Activated naive CD4-positive, alpha-beta T cell treated with anti-CD3 and anti-CD28 coated beads, Interleukin-2, amount 50 U/mL, for 72 hours (primary cell): ENCODE measurements around the gene ATP13A5. TPM values are rescaled to one million over a fixed set of nuclear protein-coding genes. Genes with fewer than 3 reads are reported as not detected.
A peak's percentile ranks its signal among the peaks of the same experiment; 100 is the strongest.

Source experiments
- ATAC-seq, 2 donors: fragments of 150-1000 bp; cut with Tn5 transposase; 2 replicates each; pipeline ENCODE4 v1.10.0; 2021; ENCODE audit warnings: mild to moderate bottlenecking in 2 of 2, moderate library complexity in 2 of 2
- DNase-seq, 2 donors: peaks; one replicate each; pipeline ENCODE4 v3.0.0; 2021 to 2022; ENCODE audit warnings: low spot score in 2 of 2
- H3K27ac Mint-ChIP-seq, 2 donors: one replicate each; pipeline ENCODE4 v1.8.0; 2022; ENCODE audit warnings: mild to moderate bottlenecking in 2 of 2, mixed read lengths in 2 of 2
- H3K36me3 Mint-ChIP-seq, 2 donors: one replicate each; pipeline ENCODE4 v1.8.0; 2022; ENCODE audit warnings: mixed read lengths in 2 of 2
- H3K9me3 Mint-ChIP-seq, 2 donors: one replicate each; pipeline ENCODE4 v1.8.0; 2022; ENCODE audit warnings: mixed read lengths in 2 of 2
- total RNA-seq, 2 donors: library from RNA; stranded (reverse); gene quantifications; one replicate each; pipeline ENCODE4 v1.2.3, GENCODE V29; 2022

ATP13A5 gene
- total RNA-seq, 2 donors from 2014 or later: not detected

- H3K27ac Mint-ChIP-seq: no peak within 1 kb of the TSS
- H3K36me3 Mint-ChIP-seq: no peaks in the 10 kb centered on the region
- ATAC-seq (peak in 1 of 2 donors; percentile 92), DNase-seq (peak in 1 of 2 donors; percentile 36)
- peaks cover 0 to 4% of the 10 kb centered on the region in 2 donors for H3K9me3 Mint-ChIP-seq
Observed at GRCh38 chr3:193240850-193241706, 137.5 kb downstream of the ATP13A5 start, which contains the start of gene PLAAT1. TSS of gene PLAAT1 (plus strand) at chr3:193241222. CDS start at chr3:193255651, 14,429 bp downstream.

- ATAC-seq: no peak
- no peak for DNase-seq
- H3K9me3 Mint-ChIP-seq: peaks cover 0 to 4% of the 10 kb centered on the region in 2 donors
- H3K27ac Mint-ChIP-seq: no peak overlapping the region
- no peaks in the 10 kb centered on the region for H3K36me3 Mint-ChIP-seq
Observed at GRCh38 chr3:193240436-193240849, 138.1 kb downstream of the ATP13A5 start.

GRCh38 chr3:193237030-193237429 lies 141.5 kb downstream of the ATP13A5 start:
- no peak for ATAC-seq

GRCh38 chr3:193236599-193236998 lies 142.0 kb downstream of the ATP13A5 start:
- DNase-seq: no peak
- Mint-ChIP-seq H3K36me3 (no peaks in the 10 kb centered on the region), H3K27ac (no peak overlapping the region), H3K9me3 (no peaks in the 10 kb centered on the region)
- no peak for ATAC-seq

More at GRCh38 chr3:193237030-193237429, 141.5 kb downstream of the ATP13A5 start:
- H3K27ac Mint-ChIP-seq: no peak overlapping the region
- no peaks in the 10 kb centered on the region for H3K36me3 Mint-ChIP-seq
- peaks cover 0 to 2% of the 10 kb centered on the region in 2 donors for H3K9me3 Mint-ChIP-seq
- no peak for DNase-seq

GRCh38 chr3:193231201-193231600 lies 147.4 kb downstream of the ATP13A5 start:
- no peak overlapping the region for H3K27ac Mint-ChIP-seq
- H3K36me3 Mint-ChIP-seq: no peaks in the 10 kb centered on the region
- ATAC-seq: no peak
- H3K9me3 Mint-ChIP-seq: no peaks in the 10 kb centered on the region
- no peak for DNase-seq

- Mint-ChIP-seq H3K9me3 (no peaks in the 10 kb centered on the region), H3K27ac (no peak overlapping the region)
Observed at GRCh38 chr3:193230610-193231009, 147.9 kb downstream of the ATP13A5 start.

GRCh38 chr3:193229851-193230420 lies 148.6 kb downstream of the ATP13A5 start:
- Mint-ChIP-seq H3K36me3 (no peaks in the 10 kb centered on the region), H3K9me3 (no peaks in the 10 kb centered on the region), H3K27ac (no peak overlapping the region)
- ATAC-seq (no peak), DNase-seq (no peak)

More at GRCh38 chr3:193230610-193231009, 147.9 kb downstream of the ATP13A5 start:
- ATAC-seq: no peak
- no peak for DNase-seq
- no peaks in the 10 kb centered on the region for H3K36me3 Mint-ChIP-seq

- Mint-ChIP-seq H3K27ac (no peak overlapping the region), H3K9me3 (no peaks in the 10 kb centered on the region), H3K36me3 (no peaks in the 10 kb centered on the region)
- DNase-seq (no peak), ATAC-seq (no peak)
Observed at GRCh38 chr3:193228206-193228605, 150.3 kb downstream of the ATP13A5 start.

- no peak for DNase-seq
- ATAC-seq: no peak
- Mint-ChIP-seq H3K9me3 (no peaks in the 10 kb centered on the region), H3K27ac (no peak overlapping the region), H3K36me3 (no peaks in the 10 kb centered on the region)
Observed at GRCh38 chr3:193225302-193226125, 153.0 kb downstream of the ATP13A5 start.

Other genes with a start within 250 kb of the ATP13A5 start
- under 1 TPM in 1 of 2 donors, not detected in 1; 0.47 TPM for gene PLAAT1, start 137.5 kb downstream of the ATP13A5 start, total RNA-seq
- 1 to 10 TPM; 4.4 to 6.1 TPM for gene ATP13A4, start 176.1 kb upstream of the ATP13A5 start, total RNA-seq
- gene OPA1, start 214.5 kb upstream of the ATP13A5 start, total RNA-seq: 100 to 1,000 TPM in 1 of 2 donors, 10 to 100 TPM in 1; 100.0 to 205 TPM